Endometrium (tissue), 2 donors: Measurements from ENCODE around the gene HVCN1.

Experiments used
- FAIRE-seq: peaks from 2 replicates; lab custom pipeline; 2012; peaks lifted over from hg19 to GRCh38; lab: Jason Lieb, UNC
- donor health status: control.
- donor health status: control.

The HVCN1 gene

DNA sequence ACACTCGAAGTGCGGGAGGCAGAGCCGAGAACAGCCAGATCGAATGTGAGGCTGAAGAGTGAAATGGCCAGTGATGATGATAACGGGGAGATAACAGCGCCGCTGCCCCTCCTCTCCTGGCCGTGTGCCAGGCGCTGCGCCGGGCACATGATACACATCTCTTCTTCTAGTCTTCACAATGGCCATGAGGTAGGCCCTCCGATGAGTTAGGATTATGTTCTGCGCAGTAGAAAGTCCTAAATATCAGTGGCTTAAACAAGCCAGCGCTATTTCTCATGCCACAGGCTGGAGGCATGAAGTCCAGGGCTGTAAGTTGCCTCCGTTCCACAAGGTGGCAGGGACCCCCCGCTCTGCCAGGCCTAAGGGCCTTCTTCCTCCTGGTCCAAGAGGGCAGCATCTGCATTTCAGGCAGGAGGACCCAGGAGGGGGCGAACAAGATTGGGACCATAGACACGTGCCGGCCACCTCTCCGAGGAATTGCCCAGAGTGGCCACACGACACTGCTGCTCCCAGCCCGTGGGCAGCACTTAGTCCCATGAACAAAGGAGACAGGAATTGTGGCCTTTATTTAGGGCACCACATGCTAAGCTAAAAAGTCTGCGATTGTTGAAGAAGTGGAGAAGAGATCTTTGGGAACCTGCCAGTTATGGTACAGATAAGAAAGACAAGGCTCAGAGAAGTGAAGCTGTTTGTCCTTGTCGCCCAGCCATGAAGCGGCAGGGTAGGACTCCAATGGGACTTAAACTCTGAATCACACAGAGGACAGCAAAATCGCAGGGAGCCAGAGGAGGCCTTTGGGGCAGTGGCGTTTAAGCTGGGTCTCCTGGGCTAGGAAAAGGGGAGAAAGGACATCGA, 10.9 kb upstream of the HVCN1 start:
- FAIRE-seq, result no peak

DNA sequence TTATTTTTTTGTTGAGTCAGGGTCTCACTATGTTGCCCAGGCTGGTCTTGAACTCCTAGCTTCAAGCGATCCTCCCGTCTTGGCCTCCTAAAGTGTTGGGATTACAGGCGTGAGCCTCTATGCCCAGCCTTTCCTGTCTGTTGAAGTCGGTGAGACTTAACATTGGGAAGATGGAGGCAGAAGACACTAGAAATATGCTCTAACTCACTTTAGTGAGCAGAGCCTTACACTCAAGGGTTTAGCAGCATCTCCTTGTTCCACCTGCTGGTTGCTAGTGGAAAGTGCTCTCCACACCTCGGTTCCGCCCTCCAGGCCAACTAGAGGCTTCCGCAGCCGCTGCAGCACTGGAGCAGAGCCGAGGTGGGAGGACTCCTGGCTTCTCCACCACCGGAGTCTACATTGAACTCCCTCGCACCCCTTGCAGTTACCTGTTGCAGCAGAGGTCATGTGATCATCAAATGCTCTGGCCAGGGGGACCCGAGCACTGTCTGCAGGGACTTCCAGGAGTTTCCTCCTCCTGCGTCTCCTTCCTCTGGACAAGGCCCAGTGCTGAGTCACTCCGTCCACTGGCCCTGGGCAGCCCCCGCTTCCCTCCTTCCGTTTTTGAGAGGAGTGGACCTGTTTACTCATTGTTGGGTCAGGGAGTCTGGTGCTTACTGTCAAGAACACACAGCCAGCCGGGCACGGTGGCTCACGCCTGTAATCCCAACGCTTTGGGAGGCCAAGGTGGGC, 9.4 kb upstream of the HVCN1 start:
- FAIRE-seq, result no peak

DNA sequence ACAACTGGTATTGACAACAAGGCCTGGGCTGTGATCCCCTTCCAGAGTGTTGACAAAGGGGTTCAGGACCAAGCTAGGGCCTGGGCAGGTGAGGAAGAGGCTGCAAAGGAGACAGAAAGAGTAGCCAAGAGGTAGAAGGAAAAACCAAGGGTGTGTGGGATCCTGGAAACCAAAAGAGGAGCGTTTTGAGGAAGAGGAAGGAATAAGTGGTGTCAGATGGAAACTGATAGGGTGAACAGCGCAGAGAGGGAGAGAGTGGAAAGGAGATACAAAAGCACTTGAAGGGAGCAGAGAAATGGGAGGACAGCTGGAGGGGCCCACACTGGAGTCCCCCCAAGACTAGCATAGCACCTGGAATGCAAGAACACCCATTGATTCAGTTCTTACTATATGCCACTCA, 8.3 kb upstream of the HVCN1 start:
- no peak for FAIRE-seq

DNA sequence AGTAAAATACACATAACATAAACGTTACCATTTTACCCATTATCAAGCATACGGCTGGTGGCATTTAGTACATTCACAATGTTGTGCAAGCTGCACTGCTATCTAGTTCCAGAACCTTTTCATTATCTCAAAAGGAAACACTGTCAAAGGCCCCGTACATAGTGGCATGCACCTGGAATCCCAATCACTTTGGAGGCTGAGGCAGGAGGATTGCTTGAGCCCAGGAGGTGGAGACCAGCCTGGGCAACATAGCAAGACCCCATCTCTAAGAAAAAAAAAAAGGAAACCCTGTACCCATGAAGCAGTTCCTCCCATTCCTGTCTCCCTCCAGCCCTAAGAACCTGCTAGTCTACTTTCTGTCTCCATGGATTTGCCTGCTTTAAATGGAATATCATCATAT, 7.4 kb upstream of the HVCN1 start:
- no peak for FAIRE-seq

DNA sequence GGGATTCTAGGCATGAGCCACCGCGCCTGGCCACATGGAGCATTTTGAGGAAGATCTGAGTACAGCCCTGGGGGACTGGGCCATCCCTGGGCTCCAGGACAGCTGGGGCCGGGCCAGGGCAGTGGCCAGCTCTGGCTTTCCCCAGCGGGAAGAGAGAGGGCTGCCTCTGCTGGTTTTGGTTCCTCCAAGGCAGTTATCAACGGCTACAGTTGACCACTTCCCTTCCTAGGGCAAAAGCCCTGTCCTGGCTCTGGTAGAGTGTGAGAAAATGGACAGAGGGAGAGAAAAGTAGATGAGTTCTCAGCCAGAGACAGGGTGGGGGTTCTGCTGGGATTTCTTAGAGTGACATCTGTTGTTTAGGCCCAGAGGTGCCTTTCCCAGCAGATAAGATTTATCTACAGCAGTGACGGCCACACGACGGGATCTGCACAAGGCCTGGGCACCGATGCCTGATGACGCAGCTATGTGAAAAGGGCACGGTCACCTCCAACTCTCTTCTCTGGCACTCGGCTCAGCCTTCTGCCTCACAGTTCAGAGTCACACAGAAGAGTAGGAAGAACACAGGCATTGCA, 5.5 kb upstream of the HVCN1 start:
- no peak for FAIRE-seq

DNA sequence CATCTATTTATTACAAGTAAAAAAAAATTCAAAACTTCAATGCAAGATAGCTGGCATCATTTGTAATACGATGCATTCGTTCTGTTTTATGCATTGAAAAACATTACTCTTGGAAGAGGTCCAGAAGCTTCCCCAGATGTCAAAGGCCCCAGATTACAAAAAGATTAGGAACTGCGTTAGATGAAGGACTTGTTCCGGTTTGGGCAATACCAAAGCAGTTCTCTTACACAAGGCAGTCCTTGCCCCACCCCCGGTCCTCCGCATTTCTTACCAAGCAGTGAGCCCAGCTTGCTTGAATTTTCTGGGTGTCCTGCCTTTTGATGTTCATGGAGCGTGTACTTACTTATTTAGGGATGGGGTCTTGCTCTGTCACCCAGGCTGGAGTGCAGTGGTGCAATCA, 4.8 kb upstream of the HVCN1 start:
- FAIRE-seq, result no peak

DNA sequence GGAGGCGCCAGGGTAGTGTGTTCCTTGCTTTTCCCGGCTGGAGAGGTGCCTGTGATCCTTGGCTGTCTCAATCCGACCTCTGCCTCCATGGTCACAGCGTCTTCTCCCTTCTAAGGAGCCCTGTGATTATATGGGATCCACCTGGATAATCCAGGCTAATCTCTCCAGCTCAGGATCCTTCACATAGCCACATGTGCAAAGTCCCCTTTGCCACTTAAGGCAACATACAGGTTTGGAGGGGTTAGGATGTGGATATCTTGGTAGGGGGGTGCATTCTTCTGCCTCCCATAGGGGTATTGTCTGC, 1.2 kb upstream of the HVCN1 start:
- FAIRE-seq, result no peak

DNA sequence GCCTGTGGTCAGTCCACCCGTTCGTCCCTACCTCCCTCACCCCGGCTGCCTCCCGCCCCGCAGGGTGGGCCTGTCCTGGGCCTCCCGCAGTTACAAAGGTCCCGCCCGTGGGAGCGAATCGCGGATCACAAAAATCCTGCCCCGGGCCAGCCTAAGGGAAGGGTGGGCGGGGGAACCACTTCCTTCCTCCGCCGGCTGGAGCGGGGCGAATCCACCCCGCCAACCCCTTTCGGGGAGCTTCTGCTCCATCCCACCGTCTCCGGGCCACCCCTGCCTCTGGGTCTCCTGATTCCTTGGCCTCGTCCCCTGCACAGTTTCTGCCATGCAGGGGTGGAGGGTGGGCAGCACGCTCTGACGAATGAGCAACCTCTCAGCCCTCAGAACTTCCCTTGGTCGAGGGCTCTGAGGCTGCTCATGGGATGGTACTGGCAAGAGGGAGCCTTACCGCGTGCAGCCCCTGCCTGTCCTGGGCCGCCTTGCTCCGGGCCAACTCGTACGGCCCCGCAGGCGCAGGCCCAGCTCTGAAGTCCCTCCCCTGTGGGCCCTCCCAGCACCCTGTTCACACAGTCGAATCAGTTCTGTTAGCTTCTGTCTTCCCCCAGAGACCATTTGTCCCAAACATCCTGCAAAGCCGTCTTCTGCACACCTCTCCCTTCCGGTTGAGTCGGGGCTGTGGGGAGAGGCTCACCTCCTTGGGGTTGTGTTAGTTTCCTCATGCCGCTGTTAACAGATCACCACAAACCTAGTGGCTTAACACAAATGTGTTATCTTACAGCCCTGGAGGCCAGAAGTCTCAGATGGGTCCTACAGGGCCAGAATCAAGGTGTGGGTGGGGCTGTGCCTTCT, 589 bp upstream of the HVCN1 start:
- no peak for FAIRE-seq

DNA sequence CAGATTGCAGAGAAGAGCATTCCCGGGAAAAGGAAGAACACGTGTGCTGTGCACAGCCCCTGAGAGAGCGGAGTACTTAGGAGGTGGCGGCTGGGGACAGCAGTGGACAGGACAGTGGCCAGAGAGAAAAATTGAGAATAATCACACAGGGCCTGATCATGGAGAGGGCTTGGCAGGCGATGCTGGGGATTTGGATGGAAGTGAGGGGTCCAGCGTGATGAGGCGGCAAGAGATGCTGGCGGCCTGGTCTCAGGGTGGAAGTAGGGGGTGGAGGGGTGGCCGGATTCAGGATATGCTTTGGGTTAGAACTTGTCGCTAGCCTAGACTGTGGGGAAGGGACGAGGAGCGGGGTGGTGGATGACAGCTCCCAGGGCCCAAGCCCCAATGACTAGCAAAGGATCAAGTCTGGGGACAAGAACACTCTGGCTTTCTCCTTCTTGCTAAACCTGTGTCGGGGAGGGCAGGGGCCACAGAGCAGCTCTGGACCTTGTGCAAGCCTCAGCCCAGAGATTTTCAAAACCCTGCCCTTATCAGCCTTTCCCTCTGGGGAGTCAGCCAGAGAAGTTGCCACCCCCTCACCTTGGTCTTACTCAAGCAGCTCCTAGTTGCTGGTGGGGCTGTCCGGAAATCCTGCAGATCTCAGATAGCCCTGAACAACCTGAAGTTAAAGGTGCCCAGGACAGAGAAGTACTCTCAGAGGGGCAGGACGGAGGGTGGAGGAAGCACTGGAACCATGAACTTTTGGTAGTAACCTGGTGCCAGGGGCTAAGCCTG, 1.3 kb downstream of the HVCN1 start:
- FAIRE-seq, result no peak

DNA sequence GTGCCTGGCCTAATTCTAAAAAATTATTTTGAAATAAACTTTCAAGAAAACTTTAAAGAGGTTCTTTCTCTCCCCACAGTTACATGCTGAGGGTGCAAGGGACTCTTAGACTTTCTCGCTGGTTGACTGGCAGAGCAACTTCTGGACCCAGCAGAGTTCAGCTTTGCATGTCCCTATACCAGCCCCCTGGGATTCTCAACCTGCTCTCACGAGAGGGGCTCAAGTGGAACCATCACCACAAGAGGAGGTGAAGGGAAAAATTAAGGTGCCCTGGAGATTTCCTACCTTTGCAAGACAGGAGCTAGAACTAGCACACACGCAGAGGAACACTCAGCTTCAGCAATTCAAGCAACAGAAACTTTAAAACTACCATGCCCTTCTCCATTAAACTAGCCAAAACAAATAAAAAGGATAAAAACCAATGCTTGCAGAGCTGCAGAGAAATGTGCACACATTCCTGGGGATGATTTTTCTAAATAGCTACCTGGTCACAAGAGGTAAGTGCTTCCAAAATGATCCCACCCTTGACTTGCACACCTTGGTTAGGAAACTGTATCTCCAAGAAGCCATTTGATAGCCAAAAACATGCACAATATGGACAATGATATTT, 2.5 kb downstream of the HVCN1 start:
- FAIRE-seq, result no peak

DNA sequence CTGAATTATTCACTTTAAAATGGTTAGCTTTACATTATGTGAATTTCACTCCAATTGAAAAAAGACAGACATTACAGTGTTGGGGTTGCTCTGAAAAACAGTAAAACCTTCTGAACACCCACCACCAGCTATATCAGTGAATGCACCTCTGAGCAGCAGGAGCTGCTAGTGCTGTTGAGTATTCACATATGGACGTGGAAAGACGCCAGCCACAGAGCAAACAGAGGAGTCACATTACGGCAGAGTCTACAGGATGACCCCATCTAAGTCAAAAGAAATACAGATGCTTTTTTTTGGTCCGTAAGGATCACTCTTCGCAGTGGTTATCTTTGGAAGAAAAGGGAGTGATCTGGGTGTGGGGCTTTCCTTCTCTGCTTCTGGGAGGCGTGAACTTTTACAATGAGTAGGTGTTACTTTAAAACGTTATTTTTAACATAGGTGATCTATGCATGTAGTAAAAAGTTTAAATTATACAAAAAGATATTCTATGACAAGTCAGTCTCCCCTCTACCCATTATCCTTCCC, 4.5 kb downstream of the HVCN1 start:
- no peak for FAIRE-seq

DNA sequence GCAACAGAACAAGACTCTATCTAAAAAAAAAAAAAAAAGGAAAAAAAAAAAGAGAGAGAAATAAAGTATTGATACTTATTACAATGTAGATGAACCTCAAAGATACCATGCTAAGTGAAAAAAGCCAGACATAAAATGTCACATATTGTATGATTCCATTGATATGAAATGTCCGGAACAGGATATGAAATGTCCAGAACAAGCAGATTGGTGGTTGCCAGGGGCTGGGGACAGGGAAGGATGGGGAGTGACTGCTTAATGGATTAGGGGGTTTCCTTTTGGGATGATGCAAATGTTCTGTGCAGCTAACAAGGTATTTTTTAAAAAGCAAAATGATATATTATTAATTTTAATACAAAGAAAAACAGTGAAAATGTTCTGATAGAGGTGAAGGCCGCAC, 5.0 kb downstream of the HVCN1 start:
- FAIRE-seq, result no peak

DNA sequence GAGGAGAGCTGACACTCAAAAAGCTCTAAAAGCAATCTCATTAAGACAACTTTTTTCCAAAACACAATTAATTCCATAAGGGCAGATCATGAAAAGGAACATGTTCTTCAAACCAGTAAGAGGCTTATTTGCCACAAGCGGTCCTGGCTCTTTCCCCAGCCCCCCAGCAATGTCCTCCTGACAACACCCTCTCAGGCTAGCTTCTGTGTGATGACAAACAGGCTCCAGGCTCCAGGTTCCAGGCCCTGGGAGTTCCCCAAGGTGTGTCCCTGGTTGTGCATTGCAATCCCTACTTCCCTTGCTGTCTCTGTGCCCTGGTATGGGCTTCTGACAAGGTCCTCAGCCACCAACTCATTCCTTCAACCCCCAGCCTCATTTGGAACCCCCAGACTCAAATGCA, 8.9 kb downstream of the HVCN1 start:
- FAIRE-seq, result no peak

DNA sequence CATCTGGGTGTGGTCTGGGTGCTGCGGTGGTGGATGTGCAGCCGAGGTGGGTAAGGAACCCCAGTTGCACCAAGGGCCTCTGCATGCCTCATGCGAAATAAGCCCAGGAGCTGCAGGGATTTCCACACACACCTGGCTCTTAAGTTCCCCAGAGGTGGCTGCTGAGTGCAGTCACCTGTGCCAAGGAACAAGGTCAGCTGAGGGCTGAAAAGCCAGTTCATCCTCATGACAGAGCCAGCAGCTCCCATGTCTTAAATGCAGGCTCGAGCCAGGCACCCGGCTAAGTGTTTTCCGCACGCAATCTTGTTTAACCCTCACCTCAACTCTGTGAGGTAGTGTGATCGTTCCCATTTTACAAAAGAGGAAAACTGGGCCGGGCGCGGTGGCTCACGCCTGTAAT, 9.7 kb downstream of the HVCN1 start:
- FAIRE-seq, result no peak

DNA sequence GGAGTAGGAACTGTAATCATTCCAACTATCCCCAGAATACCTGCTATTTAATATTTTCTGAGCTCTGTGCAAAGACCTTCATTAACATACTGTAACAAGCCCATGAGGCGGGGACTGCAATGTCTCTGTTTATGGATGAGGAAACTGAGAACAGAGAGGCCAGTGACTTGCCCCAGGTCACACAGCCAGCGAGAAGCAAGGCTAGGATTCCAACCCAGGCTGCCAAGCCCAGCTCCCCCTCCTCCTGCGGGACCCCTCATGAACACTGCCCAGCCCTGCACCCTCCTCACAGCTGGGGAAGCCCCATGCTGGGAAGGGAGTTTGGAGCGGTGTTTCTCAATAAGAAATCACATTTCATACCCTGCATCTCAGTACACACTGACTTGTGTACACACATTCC, 10.9 kb downstream of the HVCN1 start:
- no peak for FAIRE-seq

DNA sequence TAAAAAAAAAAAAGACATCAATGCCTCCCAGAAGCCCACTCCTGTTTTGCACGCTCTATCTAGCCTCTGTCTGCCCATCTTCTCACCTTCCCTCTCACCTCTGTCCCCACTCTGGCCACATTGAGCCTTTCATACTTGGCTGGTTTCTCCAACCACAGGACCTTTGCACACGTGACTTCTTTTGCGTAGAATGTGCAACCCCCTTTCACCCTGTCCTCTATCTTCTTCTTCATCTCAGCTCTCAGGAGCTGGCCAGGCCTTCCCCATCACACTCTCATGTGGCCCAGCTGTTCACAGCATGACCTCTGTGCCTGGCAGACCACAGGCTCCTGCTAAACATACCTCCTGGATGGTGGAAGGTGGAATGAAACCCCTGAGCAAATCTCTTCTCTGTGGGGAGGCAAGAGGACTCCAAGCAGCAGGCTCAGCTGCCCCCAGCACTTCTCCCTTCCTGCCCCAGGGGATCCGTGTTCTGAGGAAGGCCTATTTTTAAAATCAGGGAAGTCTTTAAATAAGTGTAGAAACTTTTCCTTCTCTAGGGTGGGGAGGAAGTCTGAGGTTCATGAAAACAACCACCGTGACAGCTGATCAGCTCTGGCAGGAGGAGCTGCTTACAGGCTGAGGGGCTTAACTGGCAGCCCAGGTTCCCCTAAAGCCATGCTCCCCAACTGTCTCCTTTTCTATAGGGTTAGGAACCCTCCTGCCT, 11.6 kb downstream of the HVCN1 start:
- no peak for FAIRE-seq

DNA sequence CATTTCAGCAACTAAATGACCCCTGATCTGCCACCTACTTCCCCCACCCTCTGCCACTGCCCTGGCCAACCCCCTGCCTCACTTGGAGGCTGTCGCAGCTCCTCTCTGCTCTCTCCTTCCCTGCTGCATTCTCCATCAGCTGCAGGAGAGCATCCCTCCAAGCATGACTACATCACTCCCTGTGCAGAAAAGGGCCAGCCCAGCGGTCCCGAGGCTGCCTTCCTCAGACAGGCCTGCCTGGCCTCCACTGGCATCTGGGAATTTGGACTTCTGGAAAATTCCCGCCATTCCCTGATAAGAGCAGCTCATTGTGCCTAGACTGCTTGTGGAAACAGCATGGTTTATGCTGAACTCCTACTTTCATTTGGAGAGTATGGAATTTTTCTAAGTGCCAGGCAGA, 12.7 kb downstream of the HVCN1 start:
- FAIRE-seq, result no peak

DNA sequence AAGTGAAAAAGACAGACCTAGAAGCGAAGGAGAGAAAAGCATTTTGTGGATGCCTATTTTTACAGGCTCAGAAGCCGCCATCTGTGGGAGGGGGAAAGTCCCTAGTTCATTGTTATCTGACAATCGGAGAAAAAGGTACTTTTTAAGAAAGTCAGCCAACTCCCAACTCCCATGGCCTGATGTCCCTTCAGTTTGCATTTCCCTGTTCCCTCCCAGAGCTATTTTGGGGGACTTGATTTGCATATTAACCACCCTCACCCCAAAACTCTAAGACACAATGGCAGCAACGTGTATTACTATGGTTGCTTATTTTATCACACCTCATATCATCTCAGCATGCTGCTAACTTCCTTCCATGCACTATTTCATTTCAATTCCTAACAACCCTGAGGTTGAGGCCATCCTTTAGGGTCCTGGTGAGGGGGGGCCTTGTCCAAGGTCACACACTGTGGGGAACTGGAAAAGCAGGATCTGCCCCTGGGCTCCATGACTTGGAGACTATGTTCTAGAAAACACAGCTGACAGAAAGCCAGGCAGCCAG, 18.7 kb downstream of the HVCN1 start:
- FAIRE-seq, result no peak

DNA sequence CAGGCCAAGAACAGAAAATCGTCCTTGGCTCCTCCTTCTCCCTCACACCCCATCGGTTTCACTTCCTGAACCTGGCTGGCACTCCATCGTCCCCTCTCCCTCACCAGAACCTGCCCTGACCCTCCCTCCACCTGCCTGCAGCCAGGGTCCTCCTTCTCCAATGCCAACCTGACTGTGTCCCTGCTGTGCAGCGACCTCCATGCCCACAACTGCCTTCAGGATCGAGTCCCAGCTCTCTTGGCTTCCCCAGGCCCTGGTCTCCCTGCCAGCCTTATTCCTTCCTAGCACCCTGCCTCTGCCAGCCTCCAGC, 19.8 kb downstream of the HVCN1 start:
- FAIRE-seq, result no peak

DNA sequence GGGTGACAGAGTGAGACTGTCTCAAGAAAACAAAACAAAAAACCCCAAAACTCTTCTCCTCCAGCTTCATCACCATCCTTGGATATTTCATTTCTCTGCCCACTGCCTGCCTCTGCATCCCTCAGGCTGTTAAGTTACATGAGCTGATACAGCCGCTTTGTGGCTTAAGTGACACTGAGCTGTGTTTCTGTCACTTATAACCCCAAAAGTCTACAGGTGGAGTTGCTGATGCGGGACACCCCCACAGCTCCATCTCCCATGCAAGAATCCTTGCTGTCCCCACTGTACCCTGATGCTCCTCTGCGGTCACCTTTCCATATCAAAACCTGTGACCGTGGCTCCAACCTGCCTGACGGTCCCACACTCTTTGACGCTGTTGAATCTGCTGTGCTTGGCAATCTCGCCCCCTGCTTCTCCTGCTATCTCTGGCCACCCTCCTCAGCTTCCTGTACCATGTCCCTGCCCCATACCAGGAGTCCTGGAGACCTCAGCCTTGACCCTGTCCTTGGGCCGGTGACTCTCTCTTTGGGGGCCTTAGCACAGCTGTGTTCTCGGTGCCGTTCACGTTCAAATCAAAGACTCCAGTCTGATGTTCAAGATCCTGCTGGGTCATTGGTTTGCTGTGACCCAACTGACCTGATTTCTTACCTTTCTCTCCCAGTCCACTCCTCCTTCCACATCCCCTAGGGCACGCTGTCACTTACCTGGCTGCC, 20.3 kb downstream of the HVCN1 start:
- no peak for FAIRE-seq
